NCI-H2029 treated with DMSO at 0.1 percent for 48 hours (cell line): ENCODE results near the gene SIL1.
"Not testable (repeated sequence)": the region's sequence is repeated elsewhere in the genome, so short reads cannot be mapped to it uniquely, and the experiment has no call there.

Experiments
- DNase-seq: peaks from one replicate; lab custom pipeline; 2025; lab: John Stamatoyannopoulos, UW

SIL1 gene

DNA sequence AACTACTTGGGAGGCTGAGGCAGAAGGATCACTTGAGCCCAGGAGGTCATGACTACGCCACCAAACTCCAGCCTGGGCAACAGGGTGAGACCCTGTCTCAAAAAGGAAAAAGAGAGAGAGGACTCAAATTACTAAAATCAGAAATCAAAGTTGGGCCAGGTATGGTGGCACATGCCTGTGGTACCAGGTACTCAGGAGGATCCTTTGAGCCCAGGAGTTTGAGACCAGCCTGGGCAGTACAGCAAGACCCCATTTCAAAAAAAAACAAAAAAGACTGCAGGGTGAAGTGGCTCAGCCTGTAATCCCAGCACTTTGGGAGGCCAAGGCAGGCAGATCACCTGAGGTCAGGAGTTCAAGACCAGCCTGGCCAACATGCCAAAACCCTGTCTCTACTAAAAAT lies 23.8 kb downstream of the SIL1 start:
- not testable (repeated sequence) for DNase-seq

DNA sequence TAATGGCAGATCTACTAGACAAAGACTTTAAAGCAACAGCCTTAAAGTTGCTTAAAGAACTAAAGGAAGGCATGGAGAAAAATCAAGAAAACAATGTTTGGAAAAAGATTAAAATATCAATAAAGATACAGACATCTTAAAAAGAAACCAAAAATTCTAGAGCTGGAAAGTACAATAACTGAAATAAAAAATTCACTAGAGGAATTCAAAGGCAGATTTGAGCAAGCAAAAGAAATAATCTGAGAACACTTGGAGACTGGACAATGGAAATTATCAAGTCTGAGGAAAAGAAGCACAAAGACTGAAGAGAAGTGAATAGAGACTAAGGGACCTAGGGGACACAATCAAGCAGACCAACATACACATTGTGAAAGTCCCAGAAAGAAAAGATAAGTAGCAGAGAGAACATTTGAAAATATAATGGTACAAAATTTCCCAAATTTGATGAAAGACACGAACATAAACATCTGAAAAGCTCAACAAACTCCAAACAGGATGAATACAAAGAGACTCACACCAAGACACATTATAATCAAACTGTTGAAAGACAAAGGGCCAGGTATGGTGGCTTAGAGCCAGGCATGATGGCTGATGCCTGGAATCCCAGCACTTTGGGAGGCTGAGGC lies 26.3 kb downstream of the SIL1 start:
- no peak for DNase-seq

- DNase-seq: no peak
Measured at GRCh38 chr5:139167952-139168720, 30.0 kb downstream of the SIL1 start.

DNA sequence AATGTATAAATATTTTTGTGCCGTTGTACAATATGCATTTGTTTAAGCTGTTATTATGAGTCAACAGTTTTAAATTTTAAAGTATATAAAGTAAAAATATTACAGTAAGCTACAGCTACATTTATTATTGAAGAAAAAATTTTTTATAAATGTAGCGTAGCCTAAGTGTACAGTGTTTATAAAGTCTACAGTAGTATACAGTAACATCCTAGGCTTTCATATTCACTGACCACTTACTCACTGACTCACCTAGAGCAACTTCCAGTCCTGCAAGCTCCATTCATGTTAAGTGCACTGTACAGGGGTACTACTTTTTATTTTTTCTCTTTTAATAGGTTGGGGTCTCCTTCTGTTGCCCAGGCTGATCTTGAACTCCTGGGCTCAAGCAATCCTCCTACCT lies 30.6 kb downstream of the SIL1 start:
- no peak for DNase-seq

DNA sequence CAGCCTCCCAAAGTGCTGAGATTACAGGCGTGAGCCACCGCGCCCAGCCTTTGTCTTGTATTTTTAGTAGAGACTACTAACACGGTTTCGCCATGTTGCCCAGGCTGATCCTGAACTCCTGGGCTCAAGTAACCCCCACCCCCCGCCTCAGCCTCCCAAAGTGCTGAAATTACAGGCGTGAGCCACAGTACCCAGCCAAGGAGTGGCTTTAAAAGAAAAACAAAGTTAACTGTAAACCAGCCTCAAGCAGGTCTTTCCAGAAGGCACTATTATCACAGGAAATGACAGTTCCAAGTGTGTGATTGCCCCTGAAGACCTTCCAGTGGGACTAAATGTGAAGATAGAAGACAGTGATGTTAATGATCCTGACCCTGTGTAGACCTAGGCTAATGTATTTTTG lies 31.1 kb downstream of the SIL1 start:
- DNase-seq: no peak

- DNase-seq: not testable (repeated sequence)
Measured at GRCh38 chr5:139164897-139165296, 33.3 kb downstream of the SIL1 start.

- DNase-seq: no peak
Measured at GRCh38 chr5:139164020-139164419, 34.1 kb downstream of the SIL1 start.

- no peak for DNase-seq
Measured at GRCh38 chr5:139162448-139162847, 35.7 kb downstream of the SIL1 start.

DNA sequence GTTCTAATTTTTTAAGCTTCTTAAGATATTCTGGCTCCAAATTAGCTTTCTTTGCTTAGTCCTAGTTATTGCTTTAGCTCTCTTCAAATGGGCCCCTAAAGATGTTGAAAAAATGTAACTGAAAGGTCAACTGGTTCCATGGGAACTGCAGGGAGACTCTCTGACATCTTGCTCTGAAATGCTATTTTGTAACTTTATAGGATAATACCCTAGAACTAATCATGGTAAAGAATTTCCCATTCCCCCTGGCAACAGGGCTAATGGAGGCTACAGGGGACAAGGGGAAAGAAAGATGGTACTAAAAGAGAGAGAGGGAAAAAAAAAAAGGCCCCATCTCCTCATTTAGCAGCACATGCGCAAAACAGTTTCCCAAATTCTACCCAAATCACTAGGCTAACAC lies 39.4 kb downstream of the SIL1 start:
- DNase-seq: no peak

DNA sequence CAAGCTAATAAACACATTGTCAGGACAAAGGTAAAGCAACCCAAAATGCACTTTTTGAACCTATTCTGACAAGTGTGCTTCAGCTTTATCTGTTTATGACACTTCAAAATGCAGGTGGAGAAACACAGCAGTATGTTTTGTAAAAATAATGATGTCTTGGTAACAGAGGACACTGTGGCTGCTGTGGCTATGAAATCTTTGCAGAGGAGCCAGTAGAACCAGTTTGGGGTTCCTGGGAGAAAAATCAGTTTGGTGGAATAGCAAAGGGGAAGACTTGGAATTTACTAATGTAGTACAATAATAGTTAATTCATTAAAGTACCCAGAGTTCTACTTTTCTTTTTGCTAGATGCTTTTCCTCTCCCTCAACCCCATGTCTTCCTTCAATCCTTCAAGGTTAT lies 40.6 kb downstream of the SIL1 start:
- no peak for DNase-seq

GRCh38 chr5:139156814-139157213 lies 41.4 kb downstream of the SIL1 start:
- DNase-seq: no peak

DNA sequence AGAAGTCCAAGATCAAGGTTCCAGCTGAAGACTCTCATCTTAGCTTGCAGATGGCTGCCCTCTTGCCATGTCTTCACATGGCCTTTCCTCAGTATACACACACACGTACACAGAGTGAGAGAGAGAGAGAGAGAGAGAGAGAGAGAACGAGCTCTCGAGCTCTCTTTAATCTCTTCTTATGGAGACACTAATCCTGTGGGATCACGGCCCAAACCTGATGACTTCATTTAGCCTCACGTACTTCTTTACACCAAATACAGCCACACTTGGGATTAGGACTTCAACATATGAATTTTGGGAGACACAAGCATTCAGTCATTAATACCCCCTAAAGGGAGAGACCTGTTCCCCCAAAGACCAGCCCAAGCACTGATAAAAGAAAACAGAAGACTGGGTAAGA lies 42.8 kb downstream of the SIL1 start:
- DNase-seq: no peak

GRCh38 chr5:139151902-139152301 lies 46.3 kb downstream of the SIL1 start:
- DNase-seq: no peak

DNA sequence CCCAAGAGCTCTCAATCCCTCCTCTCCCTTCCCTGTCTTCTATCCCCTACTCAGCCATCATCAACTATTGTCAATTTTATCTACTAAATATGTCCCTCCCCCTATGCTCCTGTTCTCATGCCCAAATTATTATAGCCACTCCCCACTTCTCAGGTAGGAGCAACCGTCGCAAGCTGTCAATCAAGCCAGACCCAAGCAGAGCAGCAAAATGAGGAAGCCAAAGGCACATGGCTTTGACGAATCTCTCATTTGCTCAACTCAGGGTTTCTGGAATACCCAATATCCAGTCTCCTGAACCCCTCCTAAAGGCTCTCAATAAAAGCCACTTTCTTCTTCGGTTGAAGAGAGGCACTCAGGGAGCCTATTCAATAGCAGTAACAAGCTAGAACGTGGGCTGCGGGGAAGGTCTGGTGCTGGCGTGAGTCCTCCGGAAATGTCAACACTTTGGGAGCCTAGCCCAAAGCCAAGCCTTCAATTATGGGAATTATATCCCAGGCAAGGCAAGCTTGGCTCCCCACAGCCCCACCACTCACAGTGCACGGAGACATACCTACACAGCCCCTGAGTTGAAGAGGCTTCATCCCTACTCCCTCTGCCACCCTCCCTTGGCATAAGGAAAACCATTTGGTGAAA lies 47.7 kb downstream of the SIL1 start:
- no peak for DNase-seq

- DNase-seq: no peak
Measured at GRCh38 chr5:139149477-139150199, 48.5 kb downstream of the SIL1 start.

DNA sequence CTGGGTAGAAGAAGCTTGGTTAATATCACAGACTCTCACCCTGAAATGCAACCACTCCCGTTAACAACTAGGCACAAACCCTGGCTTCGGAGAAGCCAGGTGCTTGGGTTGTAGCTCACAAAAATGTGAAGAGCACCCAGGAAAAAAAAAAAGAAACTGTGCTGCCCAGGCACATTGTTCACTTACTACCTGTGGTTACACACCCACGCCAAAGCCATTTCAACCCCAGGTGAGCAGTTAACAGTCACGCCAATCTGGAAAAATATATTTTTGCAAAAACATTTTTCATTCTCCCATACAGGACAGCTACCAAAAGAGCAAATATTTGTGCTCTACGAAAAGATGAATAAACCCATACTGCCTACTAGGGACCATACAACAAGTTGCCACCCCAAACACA lies 49.2 kb downstream of the SIL1 start:
- DNase-seq: no peak

DNA sequence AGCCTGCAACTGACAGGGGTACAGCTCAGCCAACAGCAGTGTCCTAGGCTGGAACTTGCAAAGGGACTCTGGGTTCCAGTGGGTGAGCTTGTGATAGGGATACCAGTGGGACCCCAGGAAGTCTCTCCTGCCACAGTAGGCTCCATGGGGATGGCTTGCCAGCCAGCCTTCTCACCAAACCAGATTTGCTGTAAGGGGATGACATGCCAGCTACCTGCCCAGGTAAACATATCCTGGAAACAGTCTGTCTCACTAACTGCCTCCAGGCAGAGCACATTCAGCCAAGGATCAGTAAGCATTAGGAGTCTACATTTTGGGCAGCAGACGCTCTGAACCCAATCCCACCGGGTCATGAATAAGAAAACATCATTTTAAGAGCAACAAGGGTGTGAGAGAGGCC lies 49.9 kb downstream of the SIL1 start:
- DNase-seq: no peak

- DNase-seq: peak; percentile 85
Measured at GRCh38 chr5:139147483-139148087, 50.6 kb downstream of the SIL1 start.

GRCh38 chr5:139146809-139147482 lies 51.2 kb downstream of the SIL1 start:
- DNase-seq: peak; percentile 91

DNA sequence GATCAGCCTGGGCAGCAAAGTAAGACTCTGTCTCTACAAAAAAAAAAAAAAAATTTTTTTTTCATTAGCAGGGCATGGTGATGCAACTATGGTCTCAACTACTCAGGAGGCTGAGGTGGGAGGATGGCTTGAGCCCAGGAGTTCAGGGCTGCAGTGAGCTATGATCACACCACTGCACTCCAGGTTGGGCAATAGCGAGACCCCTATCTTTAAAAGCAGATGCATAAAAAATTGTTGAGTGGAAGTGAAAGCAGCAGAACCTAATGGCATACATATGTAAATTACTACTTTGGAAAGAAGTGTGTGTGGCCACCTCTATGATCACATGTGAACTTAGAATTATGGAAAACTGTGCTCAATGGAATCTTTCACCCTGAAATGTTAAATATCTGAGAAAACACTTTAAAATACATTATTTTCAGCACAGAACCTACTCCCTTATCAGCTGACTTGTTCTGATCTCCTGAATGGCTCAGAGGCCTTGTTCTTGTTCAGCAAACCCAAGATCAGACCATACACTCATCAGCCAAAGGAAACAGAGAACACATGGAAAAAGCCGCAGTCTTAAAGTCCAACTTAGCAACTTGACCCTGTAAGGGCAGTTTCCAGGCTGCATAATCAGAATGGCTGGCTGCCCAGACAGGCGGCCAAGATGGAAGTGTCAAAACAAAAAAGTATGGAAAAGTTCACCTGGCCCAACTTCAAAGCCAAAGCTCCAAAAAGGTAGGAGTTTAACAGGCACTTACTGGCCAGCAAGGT lies 56.5 kb downstream of the SIL1 start:
- DNase-seq: no peak

DNA sequence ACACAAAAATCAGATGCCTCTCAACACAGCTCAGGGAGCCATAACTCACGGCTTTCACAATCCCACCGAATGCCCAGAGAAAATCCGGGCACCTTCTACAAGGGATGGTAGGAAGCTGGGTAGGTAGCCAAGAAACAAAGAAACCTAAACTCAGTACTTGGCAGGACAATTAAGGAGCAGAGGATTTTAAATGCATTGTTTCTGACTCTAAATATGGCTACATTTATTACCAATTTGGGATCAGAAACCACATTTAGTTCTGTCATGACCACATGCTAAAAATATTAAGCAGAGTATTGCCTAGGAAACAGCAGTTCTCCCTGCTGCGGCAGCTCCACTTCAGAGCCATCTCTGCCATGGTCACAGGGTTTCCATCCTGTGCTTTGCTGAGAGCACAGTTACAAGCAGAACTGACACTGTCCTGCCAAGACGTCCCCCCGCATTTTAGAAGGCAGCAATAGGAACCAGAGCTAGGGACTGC lies 57.5 kb downstream of the SIL1 start:
- no peak for DNase-seq
